Type B pancreatic cell (in vitro differentiated cells): ENCODE measurements around the gene MLH3. TPM values are rescaled to one million over a fixed set of nuclear protein-coding genes. Genes with fewer than 3 reads are reported as not detected.

Experiments
- DNase-seq: peaks from one replicate; pipeline ENCODE4 v3.0.0; 2021; ENCODE audit warnings: mixed read lengths; ENCODE audit not compliant: unreplicated experiment; ENCODE audit errors: extremely low spot score
- H3K27ac Mint-ChIP-seq: 2 replicates; pipeline ENCODE4 v1.8.0; 2021; ENCODE audit warnings: mild to moderate bottlenecking, mixed read lengths
- H3K27me3 Mint-ChIP-seq: 2 replicates; pipeline ENCODE4 v1.8.0; 2021; ENCODE audit warnings: mixed read lengths
- H3K36me3 Mint-ChIP-seq: 2 replicates; pipeline ENCODE4 v1.8.0; 2021; ENCODE audit warnings: mixed read lengths
- H3K4me1 Mint-ChIP-seq: one replicate; pipeline ENCODE4 v1.8.0; 2021; ENCODE audit warnings: mixed read lengths; ENCODE audit not compliant: unreplicated experiment
- H3K4me3 Mint-ChIP-seq: 2 replicates; pipeline ENCODE4 v1.8.0; 2021; ENCODE audit warnings: mild to moderate bottlenecking, mixed read lengths
- H3K9me3 Mint-ChIP-seq: 2 replicates; pipeline ENCODE4 v1.8.0; 2021; ENCODE audit warnings: mixed read lengths
- total RNA-seq: library from RNA; stranded (reverse); gene quantifications from 2 replicates; pipeline ENCODE4 v1.2.1, GENCODE V29; 2021; ENCODE audit warnings: low replicate concordance
- TF ChIP-seq, protein P1 (sequence below): fragments of 200-600 bp; sonication (generic); conservative IDR thresholded peaks from 2 replicates; pipeline ENCODE4 v1.5.0; 2021; ENCODE audit warnings: antibody characterized with exemption, mild to moderate bottlenecking

MLH3 gene
- total RNA-seq, 1 donor from 2014 or later, result 28.5 TPM

DNA sequence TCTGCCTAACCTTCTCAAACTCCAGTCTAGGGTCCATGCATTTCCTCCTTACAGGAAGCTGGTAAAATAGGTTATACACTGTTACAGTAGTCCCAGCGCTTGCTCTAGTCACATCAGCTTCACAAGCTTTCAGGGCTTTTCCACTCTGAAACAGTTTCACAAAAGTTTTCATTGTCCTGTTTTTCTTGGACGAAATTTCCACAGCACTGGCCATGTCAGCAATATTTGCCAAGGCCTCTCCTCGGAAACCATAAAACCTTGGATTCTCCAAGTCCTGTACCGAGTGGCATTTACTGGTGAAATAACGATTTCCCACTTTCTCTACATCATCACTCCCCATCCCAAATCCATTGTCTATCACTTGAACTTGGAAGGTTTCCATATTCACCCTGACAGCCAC lies 2.1 kb downstream of the MLH3 start:
- no peak for DNase-seq
- Mint-ChIP-seq H3K27ac (no peak overlapping the region), H3K4me3 (no peak overlapping the region), H3K36me3 (peaks cover 43% of the 10 kb centered on the region), H3K27me3 (peaks cover 3% of the 10 kb centered on the region), H3K4me1 (peaks cover 23% of the 10 kb centered on the region), H3K9me3 (no peaks in the 10 kb centered on the region)
- TF ChIP-seq, protein P1, sequence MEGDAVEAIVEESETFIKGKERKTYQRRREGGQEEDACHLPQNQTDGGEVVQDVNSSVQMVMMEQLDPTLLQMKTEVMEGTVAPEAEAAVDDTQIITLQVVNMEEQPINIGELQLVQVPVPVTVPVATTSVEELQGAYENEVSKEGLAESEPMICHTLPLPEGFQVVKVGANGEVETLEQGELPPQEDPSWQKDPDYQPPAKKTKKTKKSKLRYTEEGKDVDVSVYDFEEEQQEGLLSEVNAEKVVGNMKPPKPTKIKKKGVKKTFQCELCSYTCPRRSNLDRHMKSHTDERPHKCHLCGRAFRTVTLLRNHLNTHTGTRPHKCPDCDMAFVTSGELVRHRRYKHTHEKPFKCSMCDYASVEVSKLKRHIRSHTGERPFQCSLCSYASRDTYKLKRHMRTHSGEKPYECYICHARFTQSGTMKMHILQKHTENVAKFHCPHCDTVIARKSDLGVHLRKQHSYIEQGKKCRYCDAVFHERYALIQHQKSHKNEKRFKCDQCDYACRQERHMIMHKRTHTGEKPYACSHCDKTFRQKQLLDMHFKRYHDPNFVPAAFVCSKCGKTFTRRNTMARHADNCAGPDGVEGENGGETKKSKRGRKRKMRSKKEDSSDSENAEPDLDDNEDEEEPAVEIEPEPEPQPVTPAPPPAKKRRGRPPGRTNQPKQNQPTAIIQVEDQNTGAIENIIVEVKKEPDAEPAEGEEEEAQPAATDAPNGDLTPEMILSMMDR, result no peak

DNA sequence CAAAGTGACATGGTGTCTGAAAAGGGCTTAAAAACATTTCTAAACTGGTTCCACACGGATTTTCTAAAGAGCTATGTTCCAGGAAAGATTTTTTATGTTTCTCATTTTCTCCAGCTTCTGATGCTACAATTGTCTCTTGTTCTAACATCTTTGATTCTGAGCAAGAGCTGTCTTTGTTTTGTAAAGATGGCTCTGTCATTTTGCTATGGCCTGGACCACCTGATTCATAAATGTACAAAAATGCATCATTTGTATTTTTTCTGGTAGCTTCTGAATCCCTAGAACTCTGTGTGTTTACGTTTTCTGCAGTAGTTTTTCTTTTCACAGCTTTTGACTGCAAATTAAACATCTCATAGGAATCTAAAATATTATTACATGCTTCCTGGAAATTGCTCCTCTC lies 3.2 kb downstream of the MLH3 start:
- TF ChIP-seq, protein P1, result no peak
- peaks cover 18% of the 10 kb centered on the region for H3K4me1 Mint-ChIP-seq
- no peak for DNase-seq
- H3K4me3 Mint-ChIP-seq, result no peak overlapping the region
- no peaks in the 10 kb centered on the region for H3K9me3 Mint-ChIP-seq
- H3K36me3 Mint-ChIP-seq, result peaks cover 40% of the 10 kb centered on the region
- peaks cover 3% of the 10 kb centered on the region for H3K27me3 Mint-ChIP-seq
- H3K27ac Mint-ChIP-seq, result no peak overlapping the region

DNA sequence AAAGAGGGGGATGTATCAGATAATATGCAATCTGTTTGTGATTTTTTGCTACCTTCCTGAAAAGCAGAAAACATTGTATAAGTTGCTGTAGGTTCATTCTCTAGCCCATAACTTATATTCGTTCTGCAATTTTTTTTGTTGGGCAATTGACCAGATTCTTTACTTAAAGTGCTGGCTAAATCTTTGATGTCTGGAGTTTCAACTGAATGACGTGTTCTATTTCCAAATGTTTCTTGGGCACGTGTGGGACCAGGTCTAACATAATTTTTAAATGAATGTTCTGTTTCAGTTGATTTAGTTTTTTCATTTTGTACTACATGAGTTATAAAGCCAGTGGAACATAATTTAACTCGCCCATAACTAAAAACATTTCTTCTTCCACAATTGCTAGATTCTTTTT lies 3.8 kb downstream of the MLH3 start:
- Mint-ChIP-seq H3K4me1 (peaks cover 20% of the 10 kb centered on the region), H3K9me3 (no peaks in the 10 kb centered on the region), H3K27me3 (peaks cover 3% of the 10 kb centered on the region), H3K27ac (no peak overlapping the region), H3K4me3 (no peak overlapping the region), H3K36me3 (peaks cover 41% of the 10 kb centered on the region)
- TF ChIP-seq, protein P1, result no peak
- DNase-seq, result no peak

DNA sequence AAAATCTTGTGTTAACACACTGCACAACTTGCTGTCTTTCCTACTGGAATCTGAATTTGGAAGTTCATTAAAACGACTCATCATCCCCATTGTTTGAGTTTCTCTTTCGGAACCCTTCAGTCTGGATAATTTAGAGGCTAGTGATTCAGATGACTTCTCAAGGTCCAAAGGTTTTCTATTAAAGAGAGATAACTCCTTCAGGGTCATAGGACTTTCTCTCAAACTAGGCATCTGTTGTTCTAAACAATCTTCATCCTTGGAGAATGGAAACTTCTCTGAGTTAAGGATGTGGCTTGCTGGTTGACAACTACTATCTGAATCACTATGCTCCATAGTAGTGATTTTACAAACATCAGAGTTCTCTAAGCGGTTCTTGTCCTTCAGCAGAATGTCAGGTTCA lies 4.4 kb downstream of the MLH3 start:
- H3K4me1 Mint-ChIP-seq, result peaks cover 26% of the 10 kb centered on the region
- peaks cover 46% of the 10 kb centered on the region for H3K36me3 Mint-ChIP-seq
- H3K4me3 Mint-ChIP-seq, result no peak overlapping the region
- TF ChIP-seq, protein P1, result no peak
- H3K27me3 Mint-ChIP-seq, result peaks cover 3% of the 10 kb centered on the region
- no peak overlapping the region for H3K27ac Mint-ChIP-seq
- DNase-seq, result no peak
- H3K9me3 Mint-ChIP-seq, result no peaks in the 10 kb centered on the region

DNA sequence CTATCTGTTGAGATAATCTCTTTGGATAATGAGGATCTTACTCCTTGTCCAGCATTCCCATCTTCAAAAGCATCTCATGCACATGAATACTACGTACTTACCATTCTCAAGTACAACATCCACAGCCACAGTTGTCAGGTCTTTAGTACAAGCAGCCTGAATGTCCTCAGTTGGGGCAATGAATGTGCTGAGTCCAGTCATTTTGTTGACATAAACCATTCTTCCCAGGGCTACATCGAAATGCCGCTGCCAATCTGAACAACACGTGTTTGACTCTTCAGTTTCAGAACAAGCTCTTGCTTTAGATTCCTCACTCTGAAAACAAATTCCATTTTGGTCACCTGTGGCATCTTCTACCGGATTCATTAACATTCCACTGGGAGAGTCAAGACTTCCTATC lies 5.0 kb downstream of the MLH3 start:
- H3K27ac Mint-ChIP-seq, result no peak overlapping the region
- no peak for DNase-seq
- TF ChIP-seq, protein P1, result no peak
- no peak overlapping the region for H3K4me3 Mint-ChIP-seq
- H3K36me3 Mint-ChIP-seq, result peaks cover 44% of the 10 kb centered on the region
- peaks cover under 1% of the 10 kb centered on the region for H3K27me3 Mint-ChIP-seq
- H3K9me3 Mint-ChIP-seq, result no peaks in the 10 kb centered on the region
- peaks cover 27% of the 10 kb centered on the region for H3K4me1 Mint-ChIP-seq

DNA sequence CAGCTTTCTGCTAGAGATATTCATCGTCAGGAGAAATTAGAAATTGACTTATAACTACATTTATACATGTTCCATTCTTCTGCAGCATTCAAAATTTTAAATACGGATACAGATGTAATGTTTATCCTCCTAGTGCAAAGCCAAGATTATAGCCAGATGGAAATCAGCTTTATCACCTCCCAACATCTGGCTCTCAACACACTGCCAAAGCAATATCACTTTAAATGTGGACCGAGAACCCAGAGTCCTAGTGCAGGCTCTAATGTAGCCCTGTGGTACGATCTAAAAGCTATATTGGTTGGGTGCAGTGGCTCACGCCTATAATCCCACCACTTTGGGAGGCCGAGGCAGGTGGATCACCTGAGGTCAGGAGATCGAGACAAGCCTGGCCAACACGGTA lies 6.5 kb downstream of the MLH3 start:
- TF ChIP-seq, protein P1, result no peak
- Mint-ChIP-seq H3K4me1 (peaks cover 27% of the 10 kb centered on the region), H3K9me3 (no peaks in the 10 kb centered on the region), H3K4me3 (no peak overlapping the region), H3K36me3 (peaks cover 43% of the 10 kb centered on the region), H3K27me3 (no peaks in the 10 kb centered on the region), H3K27ac (no peak overlapping the region)
- no peak for DNase-seq
